H9 (cell line): ENCODE measurements around the gene ACSL4. TPM values are rescaled to one million over a fixed set of nuclear protein-coding genes. Genes with fewer than 3 reads are reported as not detected.
A peak's percentile ranks its signal among the peaks of the same experiment; 100 is the strongest.

Experiments
- DNase-seq: peaks from one replicate; pipeline ENCODE4 v3.0.0-alpha.2; 2017
- H2AFZ ChIP-seq: one replicate; pipeline ENCODE4 v1.6.1; 2013; ENCODE audit warnings: mild to moderate bottlenecking, low read length, control low read depth, moderate library complexity
- H2AK5ac ChIP-seq: 2 replicates; pipeline ENCODE4 v1.6.1; 2013; ENCODE audit warnings: low read length, control low read depth, mixed read lengths; ENCODE audit not compliant: insufficient read length
- H2BK120ac ChIP-seq: one replicate; pipeline ENCODE4 v1.6.1; 2013; ENCODE audit warnings: low read depth, mild to moderate bottlenecking, low read length, control low read depth, inconsistent platforms; ENCODE audit not compliant: poor library complexity, severe bottlenecking
- H2BK12ac ChIP-seq: 2 replicates; pipeline ENCODE4 v1.6.1; 2013; ENCODE audit warnings: low read length, control low read depth, mixed read lengths, low read depth; ENCODE audit not compliant: insufficient read length
- H2BK15ac ChIP-seq: 2 replicates; pipeline ENCODE4 v1.6.1; 2013; ENCODE audit warnings: low read depth, low read length, control low read depth
- H2BK20ac ChIP-seq: one replicate; pipeline ENCODE4 v1.6.1; 2013; ENCODE audit warnings: low read depth, mild to moderate bottlenecking, low read length, control low read depth, inconsistent platforms; ENCODE audit not compliant: poor library complexity, severe bottlenecking
- H2BK5ac ChIP-seq: 2 replicates; pipeline ENCODE4 v1.6.1; 2013; ENCODE audit warnings: low read length, control low read depth, mixed read lengths; ENCODE audit not compliant: insufficient read length
- H3K14ac ChIP-seq: 2 replicates; pipeline ENCODE4 v1.6.1; 2013; ENCODE audit warnings: low read length, control low read depth; ENCODE audit not compliant: insufficient read depth
- H3K18ac ChIP-seq: 2 replicates; pipeline ENCODE4 v1.6.1; 2013; ENCODE audit warnings: low read depth, mild to moderate bottlenecking, mixed read lengths, low read length, control low read depth; ENCODE audit not compliant: insufficient read length
- H3K23ac ChIP-seq: 2 replicates; pipeline ENCODE4 v1.6.1; 2013; ENCODE audit warnings: low read length, control low read depth, mixed read lengths, low read depth; ENCODE audit not compliant: insufficient read length
- H3K23me2 ChIP-seq: 2 replicates; pipeline ENCODE4 v1.6.1; 2013; ENCODE audit warnings: low read depth, mild to moderate bottlenecking, mixed read lengths, low read length, control low read depth; ENCODE audit not compliant: insufficient read length, poor library complexity, severe bottlenecking
- H3K27ac ChIP-seq: 2 replicates; pipeline ENCODE4 v1.5.1; 2013; ENCODE audit warnings: low read length, control low read depth, mixed read lengths, low read depth; ENCODE audit not compliant: insufficient read length
- H3K27me3 ChIP-seq: 2 replicates; pipeline ENCODE4 v1.6.1; 2013; ENCODE audit warnings: low read length, control low read depth, inconsistent platforms; ENCODE audit not compliant: insufficient read depth
- H3K4ac ChIP-seq: 2 replicates; pipeline ENCODE4 v1.6.1; 2013; ENCODE audit warnings: low read depth, mild to moderate bottlenecking, control low read depth, inconsistent platforms, low read length, moderate library complexity
- H3K4me1 ChIP-seq: 2 replicates; pipeline ENCODE4 v1.6.1; 2013; ENCODE audit warnings: low read length, control low read depth, inconsistent platforms; ENCODE audit not compliant: insufficient read depth
- H3K4me2 ChIP-seq: 2 replicates; pipeline ENCODE4 v1.6.1; 2013; ENCODE audit warnings: low read length, control low read depth, mixed read lengths; ENCODE audit not compliant: insufficient read length, insufficient read depth
- H3K56ac ChIP-seq: 2 replicates; pipeline ENCODE4 v1.6.1; 2013; ENCODE audit warnings: low read depth, mild to moderate bottlenecking, mixed read lengths, low read length, control low read depth; ENCODE audit not compliant: insufficient read length
- H3K79me1 ChIP-seq: 2 replicates; pipeline ENCODE4 v1.6.1; 2013; ENCODE audit warnings: low read depth, mild to moderate bottlenecking, moderate library complexity, low read length, control low read depth, inconsistent platforms; ENCODE audit not compliant: insufficient read depth, poor library complexity, severe bottlenecking
- H3K79me2 ChIP-seq: 2 replicates; pipeline ENCODE4 v1.6.1; 2013; ENCODE audit warnings: low read length, control low read depth, inconsistent platforms; ENCODE audit not compliant: insufficient read depth
- H3K9ac ChIP-seq: 2 replicates; pipeline ENCODE4 v1.6.1; 2013; ENCODE audit warnings: low read length, control low read depth, mixed read lengths; ENCODE audit not compliant: insufficient read length; ENCODE audit errors: extremely low read depth
- H3K9me3 ChIP-seq: one replicate; pipeline ENCODE4 v1.6.1; 2013; ENCODE audit warnings: low read depth, low read length, inconsistent platforms; ENCODE audit not compliant: control insufficient read depth
- H3T11ph ChIP-seq: one replicate; pipeline ENCODE4 v1.6.1; 2013; ENCODE audit warnings: mild to moderate bottlenecking, low read length, control low read depth, inconsistent platforms
- H4K20me1 ChIP-seq: one replicate; pipeline ENCODE4 v1.6.1; 2013; ENCODE audit not compliant: control insufficient read depth, insufficient read length, insufficient read depth
- H4K5ac ChIP-seq: 2 replicates; pipeline ENCODE4 v1.6.1; 2013; ENCODE audit warnings: low read depth, mild to moderate bottlenecking, mixed read lengths, low read length, control low read depth; ENCODE audit not compliant: insufficient read length
- H4K8ac ChIP-seq: replicated peaks from 2 replicates; pipeline ENCODE4 v1.6.1; 2013; ENCODE audit warnings: low read length, control low read depth, mixed read lengths, low read depth; ENCODE audit not compliant: insufficient read length
- H4K91ac ChIP-seq: 2 replicates; pipeline ENCODE4 v1.6.1; 2013; ENCODE audit warnings: low read depth, mild to moderate bottlenecking, moderate library complexity, mixed read lengths, low read length, control low read depth; ENCODE audit not compliant: insufficient read length
- H3K27ac Mint-ChIP-seq, 3 experiments: 2 replicates in 2 of 3; 3 replicates in 1 of 3; pipeline ENCODE4 v1.8.0; 2020 to 2021; ENCODE audit warnings: mixed read lengths in 3 of 3, mild to moderate bottlenecking in 1 of 3, moderate library complexity in 1 of 3
- H3K27me3 Mint-ChIP-seq: 2 replicates; pipeline ENCODE4 v1.8.0; 2021; ENCODE audit warnings: low read depth, mild to moderate bottlenecking, moderate library complexity, mixed read lengths
- H3K36me3 Mint-ChIP-seq, 3 experiments: 2 replicates in 2 of 3; 3 replicates in 1 of 3; pipeline ENCODE4 v1.8.0; 2020 to 2021; ENCODE audit warnings: low read depth in 3 of 3, mixed read lengths in 3 of 3; ENCODE audit not compliant: insufficient read depth in 1 of 3
- H3K4me1 Mint-ChIP-seq, 2 experiments: 2 replicates each; pipeline ENCODE4 v1.8.0; 2020; ENCODE audit warnings: mixed read lengths in 2 of 2
- H3K4me3 Mint-ChIP-seq, 2 experiments: 2 replicates in 1 of 2; 3 replicates in 1 of 2; pipeline ENCODE4 v1.8.0; 2020 to 2021; ENCODE audit warnings: mild to moderate bottlenecking in 2 of 2, mixed read lengths in 2 of 2, moderate library complexity in 1 of 2
- H3K9me3 Mint-ChIP-seq, 2 experiments: 2 replicates in 1 of 2; 3 replicates in 1 of 2; pipeline ENCODE4 v1.8.0; 2020; ENCODE audit warnings: mild to moderate bottlenecking in 2 of 2, mixed read lengths in 2 of 2, moderate library complexity in 1 of 2
- CTCF ChIP-seq: fragments of 200-600 bp; sonication (generic); conservative IDR thresholded peaks from 3 replicates; pipeline ENCODE4 v1.8.0; 2021; ENCODE audit warnings: antibody characterized with exemption, mild to moderate bottlenecking
- WGBS: extraction: QIAGEN DNeasy Blood & Tissue Kit; methylation state at CpG from one replicate; pipeline ENCODE4 v1.1.7; 2013; ENCODE audit warnings: missing lambda C conversion rate, low lambda C conversion rate, mixed read lengths; ENCODE audit not compliant: insufficient read length; ENCODE audit errors: extremely low coverage; 5-methylcytosine and 5-hydroxymethylcytosine counted together
- total RNA-seq: library from RNA; stranded (reverse); gene quantifications from 2 replicates; pipeline ENCODE4 v1.2.1, GENCODE V29; 2021

ACSL4 gene
- total RNA-seq, 1 experiment from 2014 or later: 41.6 TPM

GRCh38 chrX:109709129-109709631, 23.9 kb downstream of the ACSL4 start:
- H3K18ac ChIP-seq: no peak overlapping the region
- H3K27ac ChIP-seq: no peak overlapping the region
- no peak overlapping the region for H3K56ac ChIP-seq
- no peak overlapping the region for H3K4ac ChIP-seq
- Mint-ChIP-seq H3K9me3 (no peaks in the 10 kb centered on the region), H3K27me3 (no peaks in the 10 kb centered on the region), H3K36me3 (no peaks in the 10 kb centered on the region; a peak in 2 of 7 replicates), H3K4me3 (no peak overlapping the region), H3K27ac (peak overlapping the region in 1 of 3 experiments; percentile 25; a peak in 2 of 7 replicates), H3K4me1 (peaks cover 6 to 8% of the 10 kb centered on the region in 2 experiments)
- H3T11ph ChIP-seq: no peak overlapping the region
- no peaks in the 10 kb centered on the region for H4K20me1 ChIP-seq
- no peaks in the 10 kb centered on the region for H3K27me3 ChIP-seq
- no peak overlapping the region for H3K4me2 ChIP-seq
- H4K91ac ChIP-seq: no peak overlapping the region
- H3K9ac ChIP-seq: no peak overlapping the region
- no peaks in the 10 kb centered on the region for H3K9me3 ChIP-seq
- no peak overlapping the region for H2BK15ac ChIP-seq
- H2AK5ac ChIP-seq: no peak overlapping the region
- no peak overlapping the region for H3K23ac ChIP-seq
- WGBS: no CpG with 5 or more reads among the region's 3 CpGs
- H2BK20ac ChIP-seq: no peak overlapping the region
- no peak overlapping the region for H4K8ac ChIP-seq
- DNase-seq: no peak
- no peak overlapping the region for H2AFZ ChIP-seq
- TF ChIP-seq CTCF: no peak
- H3K14ac ChIP-seq: no peak overlapping the region
- no peaks in the 10 kb centered on the region for H3K23me2 ChIP-seq
- H3K4me1 ChIP-seq: no peaks in the 10 kb centered on the region
- peaks cover 7% of the 10 kb centered on the region for H3K79me1 ChIP-seq
- H2BK5ac ChIP-seq: no peak overlapping the region
- no peak overlapping the region for H4K5ac ChIP-seq
- H2BK120ac ChIP-seq: no peak overlapping the region
- H2BK12ac ChIP-seq: no peak overlapping the region
- peaks cover 13% of the 10 kb centered on the region; the same call in 1 of the 2 replicates for H3K79me2 ChIP-seq
